H4 (cell line): ENCODE data around the gene MAP4K2. TPM values are rescaled to one million over a fixed set of nuclear protein-coding genes. Genes with fewer than 3 reads are reported as not detected.

Experiments
- DNase-seq: peaks from one replicate; pipeline ENCODE4 v3.0.0-alpha.2; 2015; ENCODE audit warnings: low spot score
- total RNA-seq: library from RNA; depleted of rRNA; stranded (reverse); fragments of >200 nt; shearing (Covaris generic); gene quantifications from 2 replicates; pipeline ENCODE4 v1.2.3, GENCODE V29; 2014

Gene MAP4K2
- total RNA-seq, 1 experiment from 2014 or later, result 18.0 TPM

GRCh38 chr11:64768300-64768694 lies 34.7 kb downstream of the MAP4K2 start:
- DNase-seq, result no peak

GRCh38 chr11:64767344-64768299 lies 35.4 kb downstream of the MAP4K2 start:
- peak; percentile 54 for DNase-seq

GRCh38 chr11:64766881-64767280 lies 36.1 kb downstream of the MAP4K2 start:
- DNase-seq, result no peak

- DNase-seq, result no peak
These were observed 37.0 kb downstream of the MAP4K2 start for GRCh38 chr11:64765851-64766665.

- DNase-seq, result no peak
These were observed 37.6 kb downstream of the MAP4K2 start for GRCh38 chr11:64765291-64765850.

GRCh38 chr11:64764753-64765152 lies 38.3 kb downstream of the MAP4K2 start:
- no peak for DNase-seq

GRCh38 chr11:64764040-64764611 lies 38.9 kb downstream of the MAP4K2 start:
- no peak for DNase-seq

GRCh38 chr11:64763526-64764039 lies 39.4 kb downstream of the MAP4K2 start:
- DNase-seq, result no peak

- DNase-seq, result peak; percentile 47
These were observed 40.1 kb downstream of the MAP4K2 start for GRCh38 chr11:64762674-64763525.

GRCh38 chr11:64762277-64762673 lies 40.7 kb downstream of the MAP4K2 start:
- no peak for DNase-seq

GRCh38 chr11:64760759-64761420 lies 42.1 kb downstream of the MAP4K2 start:
- no peak for DNase-seq

GRCh38 chr11:64759722-64760719 lies 43.0 kb downstream of the MAP4K2 start, which contains the start of gene PYGM:
Gene PYGM (minus strand): TSS chr11:64759974. CDS start chr11:64759898, 76 bp downstream.
- no peak for DNase-seq

GRCh38 chr11:64759131-64759721 lies 43.8 kb downstream of the MAP4K2 start:
- DNase-seq, result no peak

- no peak for DNase-seq
These were observed 44.5 kb downstream of the MAP4K2 start for GRCh38 chr11:64758330-64759079.

- DNase-seq, result no peak
These were observed 45.3 kb downstream of the MAP4K2 start for GRCh38 chr11:64757549-64758329.

- DNase-seq, result no peak
These were observed 47.2 kb downstream of the MAP4K2 start for GRCh38 chr11:64755681-64756361.
